Gastroesophageal sphincter (tissue), 3 donors: ENCODE measurements around the gene PIK3CD.

ENCODE experiments used
- CTCF ChIP-seq, 4 experiments: fragments of 200-600 bp in 2 of 4; fragments of 450-650 bp in 2 of 4; sonication (generic) in 1 of 4; IDR thresholded peaks; one replicate each; pipeline ENCODE4 v1.5.1; 2017 to 2019; ENCODE audit warnings: antibody characterized with exemption in 4 of 4, mild to moderate bottlenecking in 2 of 4, moderate library complexity in 2 of 4
- POLR2A ChIP-seq, 2 donors: fragments of 450-650 bp; IDR thresholded peaks; one replicate each; pipeline ENCODE4 v1.6.1; 2017; ENCODE audit warnings: antibody characterized with exemption in 2 of 2, mild to moderate bottlenecking in 2 of 2, moderate library complexity in 1 of 2
- POLR2AphosphoS5 ChIP-seq: sonication (generic); formaldehyde crosslinking; IDR thresholded peaks from one replicate; pipeline ENCODE4 v1.6.1; 2017; ENCODE audit warnings: antibody characterized with exemption

- TF ChIP-seq POLR2AphosphoS5 (no peak), CTCF (IDR thresholded peaks at IDR 0.05) (no peak), POLR2A (IDR thresholded peaks at IDR 0.05) (no peak)
These were observed 36.5 kb downstream of the PIK3CD start for GRCh38 chr1:9687874-9688582.
